HepG2 (cell line): Measurements from ENCODE around the gene TEAD1. TPM values are rescaled to one million over a fixed set of nuclear protein-coding genes. Genes with fewer than 3 reads are reported as not detected.
A peak's percentile ranks its signal among the peaks of the same experiment; 100 is the strongest.

Source experiments
- ARHGAP35 ChIP-seq: sonication (generic); formaldehyde crosslinking; IDR thresholded peaks from 2 replicates; pipeline ENCODE4 v1.9.0; 2022; ENCODE audit warnings: mild to moderate bottlenecking, inconsistent platforms, moderate library complexity, missing genetic modification reagents, borderline replicate concordance
- CREB1 ChIP-seq, 2 experiments: fragments of 450-650 bp in 1 of 2; IDR thresholded peaks; 2 replicates each; pipeline ENCODE4 v1.6.1; 2016 to 2017; ENCODE audit warnings: control low read depth in 1 of 2, mild to moderate bottlenecking in 1 of 2, missing compliant biosample characterization in 1 of 2, missing genetic modification characterization in 1 of 2
- CSRNP2 ChIP-seq: sonication (generic); formaldehyde crosslinking; conservative IDR thresholded peaks from 2 replicates; pipeline ENCODE4 v1.8.0; 2022; ENCODE audit warnings: low read depth, missing genetic modification reagents
- DZIP1 ChIP-seq: sonication (generic); formaldehyde crosslinking; IDR thresholded peaks from 2 replicates; pipeline ENCODE4 v1.5.0; 2020; ENCODE audit warnings: mild to moderate bottlenecking, missing genetic modification reagents
- GABPB1 ChIP-seq: IDR thresholded peaks from 2 replicates; pipeline ENCODE4 v1.6.1; 2016; ENCODE audit warnings: mild to moderate bottlenecking, missing genetic modification reagents, moderate library complexity, missing compliant biosample characterization
- IRF1 ChIP-seq: sonication (generic); formaldehyde crosslinking; IDR thresholded peaks from 2 replicates; pipeline ENCODE4 v1.4.0; 2020; ENCODE audit warnings: low read depth, mild to moderate bottlenecking, missing genetic modification reagents
- KDM6A ChIP-seq: IDR thresholded peaks from 2 replicates; pipeline ENCODE4 v1.6.1; 2016; ENCODE audit warnings: low read depth
- MAF1 ChIP-seq: sonication (generic); formaldehyde crosslinking; IDR thresholded peaks from 2 replicates; pipeline ENCODE4 v1.5.0; 2020; ENCODE audit warnings: missing genetic modification reagents, borderline replicate concordance
- ONECUT2 ChIP-seq: sonication (generic); formaldehyde crosslinking; IDR thresholded peaks from 2 replicates; pipeline ENCODE4 v1.4.0; 2020; ENCODE audit warnings: missing genetic modification reagents
- REST ChIP-seq, 2 experiments: IDR thresholded peaks; 2 replicates each; pipeline ENCODE4 v1.6.1; 2011 to 2012; ENCODE audit warnings: low read length in 2 of 2, borderline replicate concordance in 1 of 2, low read depth in 1 of 2, mild to moderate bottlenecking in 1 of 2, moderate library complexity in 1 of 2
- THRA ChIP-seq: sonication (generic); formaldehyde crosslinking; IDR thresholded peaks from 2 replicates; pipeline ENCODE4 v1.4.0; 2020; ENCODE audit warnings: missing genetic modification reagents, borderline replicate concordance
- ZBTB20 ChIP-seq: sonication (generic); formaldehyde crosslinking; IDR thresholded peaks from 2 replicates; pipeline ENCODE4 v1.8.1; 2023; ENCODE audit warnings: missing genetic modification reagents, low read depth, mild to moderate bottlenecking, borderline replicate concordance
- ZFP37 ChIP-seq: sonication (generic); formaldehyde crosslinking; IDR thresholded peaks from 2 replicates; pipeline ENCODE4 v1.4.0; 2020; ENCODE audit warnings: missing genetic modification reagents, borderline replicate concordance
- ZIK1 ChIP-seq: sonication (generic); formaldehyde crosslinking; IDR thresholded peaks from 2 replicates; pipeline ENCODE4 v1.5.0; 2020; ENCODE audit warnings: mild to moderate bottlenecking, low read depth, missing genetic modification reagents, borderline replicate concordance
- ZNF781 ChIP-seq: sonication (generic); formaldehyde crosslinking; IDR thresholded peaks from 2 replicates; pipeline ENCODE4 v1.5.1; 2020; ENCODE audit warnings: borderline replicate concordance, mild to moderate bottlenecking, missing genetic modification reagents; ENCODE audit errors: not compliant biosample characterization
- polyA plus RNA-seq, 8 experiments: library from polyadenylated mRNA; depleted of rRNA in 3 of 8; stranded (reverse) in 7 of 8; unstranded in 1 of 8; fragments of >200 nt; fragmentation: Illumina TruSeq in 4 of 8; extraction: Trizol in 4 of 8; gene quantifications; 2 replicates each; pipeline versions ENCODE4 v1.2.1 to v1.2.3, GENCODE V29; 2011 to 2016; ENCODE audit warnings: low read depth in 4 of 8, missing spikeins in 1 of 8, mixed read lengths in 1 of 8; ENCODE audit not compliant: insufficient read depth in 1 of 8
- total RNA-seq, 5 experiments: library from RNA; depleted of rRNA; stranded (reverse); fragments of >200 nt; fragmentation: Illumina TruSeq; extraction: Trizol; gene quantifications; 2 replicates each; pipeline ENCODE4 v1.2.3, GENCODE V29; 2016; ENCODE audit warnings: low read depth in 1 of 5

TEAD1 gene
- total and polyA plus RNA-seq, 2 of the 13 experiments (the other 11 are each of a cell fraction or from before 2014, with no cell fraction given) = 20.1 to 30.5 TPM

- TF ChIP-seq THRA (CRISPR knock-in tag) = no peak
- 0 out of 2 replicates have a peak, but pooled peaks have one; percentile 44 for TF ChIP-seq ARHGAP35 (CRISPR knock-in tag)
- TF ChIP-seq ZBTB20 (CRISPR knock-in tag) = no peak
- no peak for TF ChIP-seq KDM6A (CRISPR knock-in tag)
- TF ChIP-seq CSRNP2 (CRISPR knock-in tag) = no peak
- TF ChIP-seq ZNF781 (CRISPR knock-in tag) = no peak
- TF ChIP-seq CREB1 (IDR thresholded peaks at IDR 0.05) = peak; percentile 100
- peak; percentile 65; the same call in 1 of the 2 replicates for TF ChIP-seq CREB1 (CRISPR knock-in tag; IDR thresholded peaks at IDR 0.05)
- no peak for TF ChIP-seq DZIP1 (CRISPR knock-in tag)
- TF ChIP-seq GABPB1 (CRISPR knock-in tag) = peak; percentile 65; the same call in 1 of the 2 replicates
- no peak for TF ChIP-seq MAF1 (CRISPR knock-in tag)
- no peak for TF ChIP-seq ONECUT2 (CRISPR knock-in tag)
- no peak for TF ChIP-seq IRF1
- no peak; the same call in 1 of the 2 replicates for TF ChIP-seq ZFP37 (CRISPR knock-in tag)
- no peak for TF ChIP-seq REST (IDR thresholded peaks at IDR 0.05; ENCODE audit: borderline replicate concordance in 1 of 2, low read depth in 1 of 2, low read length in 2 of 2)
- TF ChIP-seq ZIK1 (CRISPR knock-in tag) = no peak
Observed at GRCh38 chr11:12673924-12674570, at the start of gene TEAD1 (continued).
